Measurements from ENCODE around the gene SUV39H1.

DNA sequence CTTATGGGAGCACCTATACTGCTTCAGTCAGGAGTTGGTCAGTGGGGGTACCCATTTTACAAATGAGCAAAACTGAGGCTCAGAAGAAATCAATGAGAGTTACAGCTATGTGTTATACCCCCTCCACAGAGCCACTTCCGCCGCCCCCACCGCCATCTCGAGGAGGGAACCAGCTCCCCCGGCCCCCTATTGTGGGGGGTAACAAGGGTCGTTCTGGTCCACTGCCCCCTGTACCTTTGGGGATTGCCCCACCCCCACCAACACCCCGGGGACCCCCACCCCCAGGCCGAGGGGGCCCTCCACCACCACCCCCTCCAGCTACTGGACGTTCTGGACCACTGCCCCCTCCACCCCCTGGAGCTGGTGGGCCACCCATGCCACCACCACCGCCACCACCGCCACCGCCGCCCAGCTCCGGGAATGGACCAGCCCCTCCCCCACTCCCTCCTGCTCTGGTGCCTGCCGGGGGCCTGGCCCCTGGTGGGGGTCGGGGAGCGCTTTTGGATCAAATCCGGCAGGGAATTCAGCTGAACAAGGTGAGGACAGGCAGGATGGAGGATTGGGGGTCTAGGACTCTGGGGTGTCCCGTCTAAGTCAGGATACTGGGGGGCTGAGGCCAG, 7.9 kb upstream of the SUV39H1 start:
- TF ChIP-seq POLR2A (IDR thresholded peaks at IDR 0.05) = no peak
- TF ChIP-seq, protein P1, sequence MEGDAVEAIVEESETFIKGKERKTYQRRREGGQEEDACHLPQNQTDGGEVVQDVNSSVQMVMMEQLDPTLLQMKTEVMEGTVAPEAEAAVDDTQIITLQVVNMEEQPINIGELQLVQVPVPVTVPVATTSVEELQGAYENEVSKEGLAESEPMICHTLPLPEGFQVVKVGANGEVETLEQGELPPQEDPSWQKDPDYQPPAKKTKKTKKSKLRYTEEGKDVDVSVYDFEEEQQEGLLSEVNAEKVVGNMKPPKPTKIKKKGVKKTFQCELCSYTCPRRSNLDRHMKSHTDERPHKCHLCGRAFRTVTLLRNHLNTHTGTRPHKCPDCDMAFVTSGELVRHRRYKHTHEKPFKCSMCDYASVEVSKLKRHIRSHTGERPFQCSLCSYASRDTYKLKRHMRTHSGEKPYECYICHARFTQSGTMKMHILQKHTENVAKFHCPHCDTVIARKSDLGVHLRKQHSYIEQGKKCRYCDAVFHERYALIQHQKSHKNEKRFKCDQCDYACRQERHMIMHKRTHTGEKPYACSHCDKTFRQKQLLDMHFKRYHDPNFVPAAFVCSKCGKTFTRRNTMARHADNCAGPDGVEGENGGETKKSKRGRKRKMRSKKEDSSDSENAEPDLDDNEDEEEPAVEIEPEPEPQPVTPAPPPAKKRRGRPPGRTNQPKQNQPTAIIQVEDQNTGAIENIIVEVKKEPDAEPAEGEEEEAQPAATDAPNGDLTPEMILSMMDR (IDR thresholded peaks at IDR 0.05) = no peak
